ENCODE data around the gene RNF148. TPM values are rescaled to one million over a fixed set of nuclear protein-coding genes. Genes with fewer than 3 reads are reported as not detected.
"Not testable (repeated sequence)": the region's sequence is repeated elsewhere in the genome, so short reads cannot be mapped to it uniquely, and the experiment has no call there.

RNF148 gene
- total RNA-seq, 4 donors from 2014 or later, result 0.95 to 9.1 (median 3.2) TPM

DNA sequence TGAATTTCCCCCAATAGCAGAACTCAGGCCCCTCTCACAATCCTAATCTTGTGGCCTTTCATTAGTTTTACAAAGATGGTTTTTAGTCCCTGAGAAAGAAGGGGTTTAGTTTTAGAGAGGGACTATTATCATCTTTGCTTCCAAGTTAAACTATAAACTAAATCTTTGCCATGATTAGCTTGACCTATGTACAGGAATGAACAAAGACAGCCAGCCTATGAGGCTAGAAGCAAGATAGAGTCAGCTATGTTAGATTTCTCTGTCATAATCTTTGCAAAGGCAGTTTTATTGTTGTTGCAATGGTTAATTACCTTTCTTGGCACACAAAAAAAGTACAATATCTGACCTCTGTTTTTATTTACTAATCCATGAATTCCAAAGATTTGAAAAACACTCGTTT is 22.9 kb downstream of the RNF148 start:
- DNase-seq, result no peak
- no peaks in the 10 kb centered on the region for H3K9me3 ChIP-seq
- TF ChIP-seq POLR2A (IDR thresholded peaks at IDR 0.05), result no peak
- TF ChIP-seq, protein P1, sequence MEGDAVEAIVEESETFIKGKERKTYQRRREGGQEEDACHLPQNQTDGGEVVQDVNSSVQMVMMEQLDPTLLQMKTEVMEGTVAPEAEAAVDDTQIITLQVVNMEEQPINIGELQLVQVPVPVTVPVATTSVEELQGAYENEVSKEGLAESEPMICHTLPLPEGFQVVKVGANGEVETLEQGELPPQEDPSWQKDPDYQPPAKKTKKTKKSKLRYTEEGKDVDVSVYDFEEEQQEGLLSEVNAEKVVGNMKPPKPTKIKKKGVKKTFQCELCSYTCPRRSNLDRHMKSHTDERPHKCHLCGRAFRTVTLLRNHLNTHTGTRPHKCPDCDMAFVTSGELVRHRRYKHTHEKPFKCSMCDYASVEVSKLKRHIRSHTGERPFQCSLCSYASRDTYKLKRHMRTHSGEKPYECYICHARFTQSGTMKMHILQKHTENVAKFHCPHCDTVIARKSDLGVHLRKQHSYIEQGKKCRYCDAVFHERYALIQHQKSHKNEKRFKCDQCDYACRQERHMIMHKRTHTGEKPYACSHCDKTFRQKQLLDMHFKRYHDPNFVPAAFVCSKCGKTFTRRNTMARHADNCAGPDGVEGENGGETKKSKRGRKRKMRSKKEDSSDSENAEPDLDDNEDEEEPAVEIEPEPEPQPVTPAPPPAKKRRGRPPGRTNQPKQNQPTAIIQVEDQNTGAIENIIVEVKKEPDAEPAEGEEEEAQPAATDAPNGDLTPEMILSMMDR (IDR thresholded peaks at IDR 0.05), result no peak

GRCh38 chr7:122679269-122679709 is 23.4 kb downstream of the RNF148 start:
- not testable (repeated sequence) for H3K4me1 ChIP-seq, H3K36me3 ChIP-seq, H3K9me3 ChIP-seq, H3K27me3 ChIP-seq, H3K4me3 ChIP-seq
- DNase-seq, result peak in 1 of 3 donors; percentile 59
- H3K27ac ChIP-seq, result peak overlapping the region in 1 of 4 donors; percentile 80

More for the DNA sequence above, 22.9 kb downstream of the RNF148 start:
- no peaks in the 10 kb centered on the region for H3K4me1 ChIP-seq
- peak overlapping the region in 1 of 4 donors; percentile 80 for H3K27ac ChIP-seq
- H3K27me3 ChIP-seq, result no peaks in the 10 kb centered on the region
- H3K4me3 ChIP-seq, result no peak overlapping the region
- no peaks in the 10 kb centered on the region for H3K36me3 ChIP-seq

DNA sequence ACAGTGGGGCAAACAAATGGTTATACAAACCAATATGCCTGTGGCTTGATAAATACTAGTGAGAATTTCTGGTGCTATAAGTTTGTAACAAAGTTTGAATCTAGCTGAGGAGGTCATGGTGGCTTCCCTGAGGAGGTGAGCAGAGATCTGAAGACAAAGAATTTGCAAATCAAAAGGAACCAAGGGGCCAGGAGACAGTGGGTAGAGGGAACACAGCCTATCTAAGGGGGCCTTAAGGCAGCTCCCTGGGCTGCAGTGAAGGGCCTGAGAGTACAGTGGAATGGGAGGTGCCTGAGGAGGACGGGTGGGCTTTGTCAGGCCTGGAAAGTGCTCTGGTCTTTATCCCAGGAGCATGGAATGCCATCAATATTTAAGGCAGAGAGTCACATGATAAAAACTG is 25.6 kb downstream of the RNF148 start:
- H3K27me3 ChIP-seq, result no peaks in the 10 kb centered on the region
- H3K27ac ChIP-seq, result no peak overlapping the region
- no peaks in the 10 kb centered on the region for H3K4me1 ChIP-seq

GRCh38 chr7:122676466-122676865 is 26.3 kb downstream of the RNF148 start:
- Histone ChIP-seq H3K4me3 (no peak overlapping the region), H3K36me3 (no peaks in the 10 kb centered on the region), H3K27me3 (no peaks in the 10 kb centered on the region), H3K27ac (no peak overlapping the region), H3K4me1 (no peaks in the 10 kb centered on the region), H3K9me3 (no peaks in the 10 kb centered on the region)
- TF ChIP-seq POLR2A (IDR thresholded peaks at IDR 0.05), result no peak
- no peak for DNase-seq

More for the DNA sequence above, 25.6 kb downstream of the RNF148 start:
- Histone ChIP-seq H3K9me3 (no peaks in the 10 kb centered on the region), H3K4me3 (no peak overlapping the region), H3K36me3 (no peaks in the 10 kb centered on the region)
- DNase-seq, result no peak
- no peak for TF ChIP-seq POLR2A (IDR thresholded peaks at IDR 0.05)
- TF ChIP-seq, protein P1 (IDR thresholded peaks at IDR 0.05), result no peak

DNA sequence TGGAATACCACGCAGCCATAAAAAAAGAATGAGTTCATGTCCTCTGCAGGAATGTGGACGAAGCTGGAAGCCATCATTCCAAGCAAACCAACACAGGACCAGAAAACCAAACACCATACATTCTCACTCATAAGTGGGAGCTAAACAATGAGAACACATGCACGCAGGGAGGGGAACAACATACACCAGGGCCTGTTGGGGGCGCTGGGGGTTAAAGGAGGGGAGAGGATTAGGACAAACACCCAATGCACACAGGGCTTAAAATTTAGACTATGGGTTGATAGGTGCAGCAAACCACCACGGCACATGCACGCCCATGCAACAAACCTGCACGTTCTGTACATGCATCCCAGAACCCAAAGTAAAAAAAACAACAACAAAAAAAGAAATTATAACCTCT is 27.1 kb downstream of the RNF148 start:
- H3K27ac ChIP-seq, result no peak overlapping the region
- no peaks in the 10 kb centered on the region for H3K4me1 ChIP-seq
- H3K36me3 ChIP-seq, result no peaks in the 10 kb centered on the region
- H3K9me3 ChIP-seq, result no peaks in the 10 kb centered on the region
- DNase-seq, result no peak
- no peak overlapping the region for H3K4me3 ChIP-seq
- no peak for TF ChIP-seq POLR2A (IDR thresholded peaks at IDR 0.05)
- TF ChIP-seq, protein P1 (IDR thresholded peaks at IDR 0.05), result no peak
- no peaks in the 10 kb centered on the region for H3K27me3 ChIP-seq

- Histone ChIP-seq H3K9me3 (no peaks in the 10 kb centered on the region), H3K36me3 (no peaks in the 10 kb centered on the region), H3K4me1 (no peaks in the 10 kb centered on the region), H3K27me3 (no peaks in the 10 kb centered on the region), H3K4me3 (no peak overlapping the region), H3K27ac (no peak overlapping the region)
- TF ChIP-seq, protein P1 (IDR thresholded peaks at IDR 0.05), result no peak
- TF ChIP-seq POLR2A (IDR thresholded peaks at IDR 0.05), result no peak
- no peak for DNase-seq
These were observed 27.7 kb downstream of the RNF148 start for GRCh38 chr7:122675011-122675410.

DNA sequence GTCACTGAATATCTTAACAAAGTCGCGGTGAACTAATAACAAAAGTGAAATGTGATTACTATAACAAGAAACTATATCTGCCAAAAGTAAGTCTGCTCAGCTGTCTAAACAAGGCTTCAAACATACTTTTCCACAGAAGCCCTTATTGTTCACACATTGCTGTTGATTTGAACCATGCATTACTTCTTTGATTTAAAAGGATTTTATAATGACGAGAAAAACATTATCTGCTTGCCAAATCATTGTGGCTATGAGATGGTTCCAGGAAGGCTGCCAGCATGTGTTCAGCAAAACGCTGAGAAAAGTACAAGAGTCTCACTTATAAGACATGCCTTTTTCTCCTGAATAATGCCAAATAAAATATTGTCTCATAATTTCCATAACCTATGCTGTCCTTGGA is 28.2 kb downstream of the RNF148 start:
- DNase-seq, result no peak
- H3K4me1 ChIP-seq, result no peaks in the 10 kb centered on the region
- no peaks in the 10 kb centered on the region for H3K27me3 ChIP-seq
- no peak overlapping the region for H3K27ac ChIP-seq
- TF ChIP-seq, protein P1 (IDR thresholded peaks at IDR 0.05), result no peak
- no peak for TF ChIP-seq POLR2A (IDR thresholded peaks at IDR 0.05)
- no peaks in the 10 kb centered on the region for H3K9me3 ChIP-seq
- H3K36me3 ChIP-seq, result no peaks in the 10 kb centered on the region
- no peak overlapping the region for H3K4me3 ChIP-seq
